ENCODE data around the gene USP37.

The USP37 gene

DNA sequence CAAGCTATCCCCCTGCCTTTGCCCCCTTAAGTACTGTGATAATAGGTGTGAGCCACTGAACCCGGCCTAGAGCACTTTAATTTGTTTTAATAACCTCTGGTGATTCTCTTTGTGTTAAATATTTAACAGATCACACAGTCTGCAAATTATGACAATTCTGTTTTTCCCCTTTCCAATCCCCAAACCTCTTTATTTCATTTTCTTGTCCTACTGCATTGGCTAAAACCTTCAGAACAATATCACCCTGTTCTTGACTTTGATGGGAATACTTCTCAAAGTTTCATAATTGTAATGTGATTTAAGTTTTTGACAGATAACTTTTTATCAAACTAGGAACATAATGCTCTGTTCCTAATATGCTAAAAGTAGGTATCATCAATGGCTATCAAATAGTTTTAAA is 44.5 kb downstream of the USP37 start:
- no peak for FAIRE-seq
- no peak for DNase-seq (ENCODE audit: insufficient read length, low spot score)
- TF ChIP-seq, protein P1, sequence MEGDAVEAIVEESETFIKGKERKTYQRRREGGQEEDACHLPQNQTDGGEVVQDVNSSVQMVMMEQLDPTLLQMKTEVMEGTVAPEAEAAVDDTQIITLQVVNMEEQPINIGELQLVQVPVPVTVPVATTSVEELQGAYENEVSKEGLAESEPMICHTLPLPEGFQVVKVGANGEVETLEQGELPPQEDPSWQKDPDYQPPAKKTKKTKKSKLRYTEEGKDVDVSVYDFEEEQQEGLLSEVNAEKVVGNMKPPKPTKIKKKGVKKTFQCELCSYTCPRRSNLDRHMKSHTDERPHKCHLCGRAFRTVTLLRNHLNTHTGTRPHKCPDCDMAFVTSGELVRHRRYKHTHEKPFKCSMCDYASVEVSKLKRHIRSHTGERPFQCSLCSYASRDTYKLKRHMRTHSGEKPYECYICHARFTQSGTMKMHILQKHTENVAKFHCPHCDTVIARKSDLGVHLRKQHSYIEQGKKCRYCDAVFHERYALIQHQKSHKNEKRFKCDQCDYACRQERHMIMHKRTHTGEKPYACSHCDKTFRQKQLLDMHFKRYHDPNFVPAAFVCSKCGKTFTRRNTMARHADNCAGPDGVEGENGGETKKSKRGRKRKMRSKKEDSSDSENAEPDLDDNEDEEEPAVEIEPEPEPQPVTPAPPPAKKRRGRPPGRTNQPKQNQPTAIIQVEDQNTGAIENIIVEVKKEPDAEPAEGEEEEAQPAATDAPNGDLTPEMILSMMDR (IDR thresholded peaks at IDR 0.05; ENCODE audit: insufficient read depth, missing control alignments) = no peak

DNA sequence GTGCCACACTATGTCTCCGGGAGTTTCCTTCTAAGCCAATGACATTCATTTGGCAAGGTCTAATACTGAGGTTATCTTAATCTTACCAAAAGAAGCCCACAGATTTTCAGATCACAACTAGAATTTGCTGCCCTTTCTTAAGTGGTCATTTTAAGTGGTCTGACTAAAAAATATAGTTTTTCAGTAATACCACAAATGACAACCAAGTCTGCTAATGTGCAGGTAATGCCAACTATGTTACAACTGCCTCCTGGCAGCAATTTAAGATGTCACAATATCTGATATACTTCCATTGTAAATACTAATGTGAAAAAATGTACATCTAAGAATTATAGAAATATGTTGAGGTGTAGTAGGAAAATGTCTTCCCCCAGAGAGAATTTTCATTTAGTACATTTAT is 49.3 kb downstream of the USP37 start:
- peak; percentile 21 for FAIRE-seq
- no peak for DNase-seq (ENCODE audit: insufficient read length, low spot score)
- TF ChIP-seq, protein P1 (IDR thresholded peaks at IDR 0.05; ENCODE audit: insufficient read depth, missing control alignments) = no peak

DNA sequence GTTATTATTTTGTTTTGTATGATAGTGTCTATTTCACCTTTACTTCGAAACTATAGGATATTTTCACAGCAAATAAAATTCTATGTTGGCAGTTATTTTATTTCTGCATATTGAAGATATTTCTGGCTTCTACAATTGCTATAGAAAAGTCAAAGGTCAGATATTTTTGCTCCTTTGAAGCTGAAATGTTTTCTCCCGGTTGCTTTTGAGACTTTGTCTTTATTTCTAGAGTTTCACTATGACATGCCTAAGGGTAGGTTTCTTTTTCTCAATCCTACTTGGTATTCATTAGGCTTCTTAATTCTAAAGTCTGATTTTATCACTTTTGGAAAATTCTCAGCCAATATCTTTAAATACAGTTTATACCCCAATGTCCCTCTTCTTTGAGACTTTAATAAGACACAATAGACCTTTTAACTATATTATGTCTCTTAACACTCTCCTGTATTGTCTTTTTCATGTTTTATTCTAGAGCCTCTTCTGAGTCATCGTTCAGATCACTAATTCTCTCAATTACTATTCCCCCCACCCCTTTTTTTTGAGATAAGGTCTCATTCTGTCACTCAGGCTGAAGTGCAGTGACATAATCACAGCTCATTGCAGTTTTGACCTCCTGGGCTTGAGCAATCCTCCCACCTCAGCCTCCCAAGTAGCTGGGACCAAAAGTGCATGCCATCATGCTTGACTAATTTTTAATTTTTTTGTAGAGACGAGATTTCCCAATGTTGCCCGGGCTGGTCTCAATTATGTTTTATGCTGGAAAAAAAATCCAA is 50.5 kb downstream of the USP37 start:
- TF ChIP-seq, protein P1 (IDR thresholded peaks at IDR 0.05; ENCODE audit: insufficient read depth, missing control alignments) = no peak
- no peak for FAIRE-seq
- no peak for DNase-seq (ENCODE audit: insufficient read length, low spot score)

DNA sequence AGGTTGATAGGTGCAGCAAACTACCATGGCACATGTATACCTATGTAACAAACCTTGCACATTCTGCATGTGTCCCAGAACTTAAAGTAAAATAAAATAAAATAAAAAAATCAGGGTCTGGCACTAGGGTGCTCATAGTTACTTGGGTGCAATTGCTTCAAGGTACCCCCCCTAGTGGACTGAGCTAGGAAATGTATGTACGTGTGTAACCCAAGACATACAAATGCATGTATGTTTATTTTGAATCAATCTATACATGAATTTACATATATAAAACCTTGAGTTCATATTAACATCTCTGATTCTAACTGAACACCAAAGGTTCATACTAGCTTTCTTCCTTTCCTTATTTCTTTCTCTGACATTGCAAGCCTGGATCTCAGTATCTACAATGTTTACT is 51.5 kb downstream of the USP37 start:
- TF ChIP-seq, protein P1 (IDR thresholded peaks at IDR 0.05; ENCODE audit: insufficient read depth, missing control alignments) = no peak
- DNase-seq (ENCODE audit: insufficient read length, low spot score) (no peak), FAIRE-seq (no peak)

DNA sequence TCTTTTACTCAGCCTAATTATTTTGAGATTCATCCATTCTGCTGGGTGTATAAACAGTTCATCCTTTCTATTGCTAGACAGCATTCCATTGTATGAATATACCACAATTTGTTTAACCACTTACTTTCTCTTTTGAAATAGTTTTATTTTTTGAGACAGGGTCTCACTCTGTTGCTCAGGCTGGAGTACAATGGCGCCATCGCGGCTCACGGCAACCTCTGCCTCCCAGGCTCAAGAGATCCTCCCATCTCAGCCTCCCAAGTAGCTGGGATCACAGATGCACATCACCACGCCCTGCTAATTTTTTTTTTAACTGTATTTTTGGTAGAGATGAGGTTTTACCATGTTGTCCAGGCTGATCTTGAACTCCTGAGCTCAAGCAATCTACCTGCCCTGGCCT is 54.5 kb downstream of the USP37 start:
- TF ChIP-seq, protein P1 (IDR thresholded peaks at IDR 0.05; ENCODE audit: insufficient read depth, missing control alignments) = no peak
- FAIRE-seq = no peak
- no peak for DNase-seq (ENCODE audit: insufficient read length, low spot score)

DNA sequence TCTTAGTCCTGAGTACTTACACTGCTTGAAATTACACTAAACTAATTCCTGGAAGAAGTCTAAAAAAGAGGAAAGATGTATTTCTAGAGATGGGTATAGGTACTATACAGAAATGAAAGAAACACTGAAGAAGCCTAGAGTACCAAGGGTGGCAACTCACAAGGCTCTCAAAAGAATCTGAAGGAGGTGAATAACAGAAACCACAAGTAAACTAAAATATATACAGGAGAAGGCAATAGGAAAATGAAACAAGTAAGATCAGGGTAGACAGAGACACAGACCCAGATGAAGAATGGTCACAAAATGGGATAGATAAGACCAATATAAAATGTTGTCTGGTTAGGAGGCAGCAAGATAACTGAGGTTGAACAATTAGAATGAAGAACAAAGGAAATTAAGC is 59.9 kb downstream of the USP37 start:
- DNase-seq (ENCODE audit: insufficient read length, low spot score) = no peak
- TF ChIP-seq, protein P1 (IDR thresholded peaks at IDR 0.05; ENCODE audit: insufficient read depth, missing control alignments) = no peak
- FAIRE-seq = no peak

DNA sequence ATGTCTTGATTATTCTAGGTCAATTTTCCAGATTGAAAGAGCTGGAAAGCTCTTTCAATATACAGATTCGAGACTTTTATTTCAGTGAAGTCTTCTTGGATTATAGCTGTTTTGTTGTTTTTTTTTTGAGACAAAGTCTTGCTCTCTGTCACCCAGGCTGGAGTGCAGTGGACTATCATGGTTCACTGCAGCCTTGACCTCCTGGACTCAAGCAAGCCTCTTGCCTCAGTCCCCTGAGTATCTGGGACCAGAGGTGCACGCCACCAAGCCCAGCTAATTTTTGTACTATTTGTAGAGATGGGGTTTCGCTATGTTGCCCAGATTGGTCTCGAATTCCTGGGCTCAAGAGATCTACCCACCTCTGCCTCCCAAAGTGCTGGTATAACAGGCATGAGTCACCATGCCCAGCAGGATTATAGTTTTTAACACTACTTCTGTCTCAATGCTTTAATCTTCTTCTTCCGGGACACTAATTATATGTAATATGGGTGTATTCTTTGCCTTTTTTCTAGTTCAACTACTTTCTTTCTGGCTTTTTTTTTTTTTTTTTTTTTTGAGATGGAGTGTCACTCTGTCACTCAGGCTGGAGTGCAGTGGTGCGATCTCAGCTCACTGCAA is 62.3 kb downstream of the USP37 start:
- DNase-seq (ENCODE audit: insufficient read length, low spot score) (no peak), FAIRE-seq (no peak)
- TF ChIP-seq, protein P1 (IDR thresholded peaks at IDR 0.05; ENCODE audit: insufficient read depth, missing control alignments) = no peak

All from D721Med (cell line).